GM12801 (cell line): ENCODE results near the gene LGALSL.

Experiments
- CTCF ChIP-seq: IDR thresholded peaks from one replicate; pipeline ENCODE4 v1.5.1; 2011; ENCODE audit warnings: control low read depth; ENCODE audit not compliant: insufficient read length; ENCODE audit errors: extremely low read depth

Gene LGALSL

GRCh38 chr2:64442801-64443429, 11.0 kb upstream of the LGALSL start:
- TF ChIP-seq CTCF = no peak

- no peak for TF ChIP-seq CTCF
These were observed 6.5 kb upstream of the LGALSL start for GRCh38 chr2:64447317-64448040.

GRCh38 chr2:64448041-64448426, 5.9 kb upstream of the LGALSL start:
- TF ChIP-seq CTCF = no peak

GRCh38 chr2:64451051-64451450, 2.9 kb upstream of the LGALSL start:
- TF ChIP-seq CTCF = no peak

- no peak for TF ChIP-seq CTCF
These were observed 697 bp downstream of the LGALSL start for GRCh38 chr2:64454386-64455332.

GRCh38 chr2:64455545-64455944, 1.6 kb downstream of the LGALSL start:
- no peak for TF ChIP-seq CTCF

GRCh38 chr2:64456293-64456692, 2.3 kb downstream of the LGALSL start:
- TF ChIP-seq CTCF = no peak
